GM12872 (cell line): Measurements from ENCODE around the gene SIGLEC9.

Experiments used
- TF ChIP-seq, protein P1 (sequence below): IDR thresholded peaks from 3 replicates; pipeline ENCODE4 v1.5.1; 2011; ENCODE audit warnings: low read depth, mild to moderate bottlenecking, low read length, moderate library complexity; ENCODE audit not compliant: insufficient read depth

Gene SIGLEC9

GRCh38 chr19:51124729-51125128 lies at the start of gene SIGLEC9:
TSS of gene SIGLEC9 (plus strand) at chr19:51124906. CDS start at chr19:51124975, 69 bp downstream.
- TF ChIP-seq, protein P1, sequence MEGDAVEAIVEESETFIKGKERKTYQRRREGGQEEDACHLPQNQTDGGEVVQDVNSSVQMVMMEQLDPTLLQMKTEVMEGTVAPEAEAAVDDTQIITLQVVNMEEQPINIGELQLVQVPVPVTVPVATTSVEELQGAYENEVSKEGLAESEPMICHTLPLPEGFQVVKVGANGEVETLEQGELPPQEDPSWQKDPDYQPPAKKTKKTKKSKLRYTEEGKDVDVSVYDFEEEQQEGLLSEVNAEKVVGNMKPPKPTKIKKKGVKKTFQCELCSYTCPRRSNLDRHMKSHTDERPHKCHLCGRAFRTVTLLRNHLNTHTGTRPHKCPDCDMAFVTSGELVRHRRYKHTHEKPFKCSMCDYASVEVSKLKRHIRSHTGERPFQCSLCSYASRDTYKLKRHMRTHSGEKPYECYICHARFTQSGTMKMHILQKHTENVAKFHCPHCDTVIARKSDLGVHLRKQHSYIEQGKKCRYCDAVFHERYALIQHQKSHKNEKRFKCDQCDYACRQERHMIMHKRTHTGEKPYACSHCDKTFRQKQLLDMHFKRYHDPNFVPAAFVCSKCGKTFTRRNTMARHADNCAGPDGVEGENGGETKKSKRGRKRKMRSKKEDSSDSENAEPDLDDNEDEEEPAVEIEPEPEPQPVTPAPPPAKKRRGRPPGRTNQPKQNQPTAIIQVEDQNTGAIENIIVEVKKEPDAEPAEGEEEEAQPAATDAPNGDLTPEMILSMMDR: no peak

GRCh38 chr19:51075998-51076397 lies 48.7 kb upstream of the SIGLEC9 start:
- TF ChIP-seq, protein P1: no peak

DNA sequence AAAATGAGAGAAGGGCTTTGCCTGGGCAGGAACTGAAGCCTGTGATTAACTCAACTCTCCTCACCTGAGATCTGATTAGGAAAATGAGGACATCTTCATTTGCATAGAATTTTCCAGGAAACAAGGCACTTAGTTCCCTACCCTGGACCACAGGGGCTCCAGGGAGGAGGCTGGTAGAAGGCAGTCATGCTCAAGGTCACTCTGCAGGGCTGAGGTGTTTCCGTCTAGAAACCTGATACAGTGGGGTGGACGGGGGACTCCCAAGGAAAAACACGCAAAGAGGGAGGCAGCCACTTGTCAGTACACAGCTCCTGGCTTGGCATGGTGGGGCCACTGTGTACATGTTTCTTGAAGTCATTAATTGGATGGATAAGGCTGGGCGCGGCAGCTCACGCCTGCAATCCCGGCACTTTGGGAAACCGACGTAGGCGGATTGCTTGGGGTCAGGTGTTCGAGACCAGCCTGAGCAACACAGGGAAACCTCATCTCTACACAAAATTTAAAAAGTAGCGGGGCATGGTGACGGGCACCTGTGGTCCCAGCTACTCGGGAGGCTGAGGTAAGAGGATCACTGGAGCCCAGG lies 48.0 kb upstream of the SIGLEC9 start:
- TF ChIP-seq, protein P1: no peak

DNA sequence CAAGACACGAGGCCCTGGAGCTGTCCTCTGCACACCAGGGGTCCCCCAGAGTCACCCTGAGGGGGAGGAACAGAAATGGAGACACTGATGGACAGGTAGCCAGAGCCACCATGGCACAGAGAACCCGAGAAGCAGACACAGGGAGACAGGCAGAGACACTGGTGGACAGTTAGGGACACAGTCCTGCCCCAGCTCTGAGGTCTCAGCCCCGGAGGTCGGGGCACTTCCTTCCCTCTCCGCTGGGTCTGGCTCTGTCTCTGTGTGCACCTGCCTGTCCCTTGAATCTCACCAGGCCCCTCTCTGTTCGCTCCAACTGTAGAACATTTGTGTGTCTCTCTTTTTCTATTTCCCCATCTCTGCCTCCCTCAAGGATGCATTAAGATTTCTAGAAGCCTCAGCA lies 46.6 kb upstream of the SIGLEC9 start:
- TF ChIP-seq, protein P1: no peak

- TF ChIP-seq, protein P1: no peak
These were observed 46.0 kb upstream of the SIGLEC9 start for GRCh38 chr19:51078731-51079130.

DNA sequence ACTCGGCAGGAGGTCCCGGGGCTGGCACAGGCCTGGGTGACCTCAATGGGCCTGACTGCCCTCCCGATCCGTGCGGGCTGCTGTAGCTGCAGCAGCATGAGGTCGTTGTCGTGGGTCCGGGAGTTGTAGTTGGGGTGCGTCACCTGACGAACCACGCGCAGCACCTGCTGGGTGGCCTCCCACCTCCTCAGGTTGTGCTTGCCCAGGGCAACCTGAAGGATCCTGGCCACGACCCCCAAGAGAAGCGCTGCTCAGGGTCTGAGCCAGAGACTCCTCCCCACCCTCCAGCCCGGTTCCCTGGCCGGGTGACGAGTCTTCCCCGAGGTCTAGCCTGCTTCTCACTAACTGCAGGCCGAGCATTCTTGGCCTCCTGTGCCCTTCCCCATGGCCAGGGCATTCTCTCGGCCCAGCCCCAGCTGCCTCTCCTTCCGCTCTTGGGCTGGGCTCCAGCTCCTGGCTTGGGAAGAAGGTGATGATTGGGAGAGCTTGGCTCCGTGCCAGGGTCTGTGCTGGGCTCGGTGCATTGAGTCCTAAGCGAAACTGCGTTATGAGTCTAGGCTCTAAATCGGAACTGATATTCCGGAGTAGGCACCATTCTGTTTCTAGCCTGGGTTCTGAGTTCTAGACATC lies 45.1 kb upstream of the SIGLEC9 start:
- TF ChIP-seq, protein P1: no peak

GRCh38 chr19:51081476-51081875 lies 43.2 kb upstream of the SIGLEC9 start:
- TF ChIP-seq, protein P1: no peak

DNA sequence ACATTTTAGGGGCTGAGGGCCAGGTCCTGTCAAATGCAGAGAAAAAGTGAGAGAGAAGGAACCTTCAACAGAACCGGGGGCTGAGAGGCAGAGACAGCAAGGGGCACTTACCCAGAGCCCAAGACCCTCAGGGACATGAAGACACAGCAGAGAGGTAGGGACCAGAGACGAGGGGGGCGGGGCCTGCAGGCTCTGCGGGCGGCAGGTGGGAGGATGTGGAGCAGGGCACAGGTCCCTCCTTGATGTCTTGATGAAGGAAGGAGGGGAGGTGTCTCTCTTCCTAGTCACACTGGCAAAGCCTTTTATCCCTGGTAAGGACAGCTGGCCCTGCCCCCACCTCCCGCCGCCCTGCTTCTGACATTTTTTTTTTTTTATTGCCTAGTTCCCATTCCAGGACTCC lies 42.1 kb upstream of the SIGLEC9 start, which contains the start of gene KLK14:
Gene KLK14 (minus strand): TSS at position 277 of the 400 bp plus-strand sequence. CDS start 273 bp downstream, at position 4.
- TF ChIP-seq, protein P1: no peak
